Esophagus (tissue), 2 donors: ENCODE data around the gene ABCA9. TPM values are rescaled to one million over a fixed set of nuclear protein-coding genes. Genes with fewer than 3 reads are reported as not detected.
"Not testable (repeated sequence)": the region's sequence is repeated elsewhere in the genome, so short reads cannot be mapped to it uniquely, and the experiment has no call there.

Experiments used
- H3K27ac ChIP-seq, 2 donors: one replicate each; pipeline ENCODE4 v1.5.1; 2013; ENCODE audit warnings: low read depth in 2 of 2, mild to moderate bottlenecking in 2 of 2, inconsistent platforms in 1 of 2, low read length in 1 of 2, moderate library complexity in 1 of 2
- H3K27me3 ChIP-seq, 2 donors: one replicate each; pipeline ENCODE4 v1.6.1; 2013; ENCODE audit warnings: low read length in 2 of 2, control low read depth in 1 of 2, mild to moderate bottlenecking in 1 of 2; ENCODE audit not compliant: insufficient read depth in 2 of 2, control insufficient read depth in 1 of 2
- H3K36me3 ChIP-seq, 2 donors: one replicate each; pipeline ENCODE4 v1.6.1; 2013; ENCODE audit warnings: low read length in 1 of 2; ENCODE audit not compliant: control insufficient read depth in 2 of 2, insufficient read depth in 2 of 2
- H3K4me1 ChIP-seq, 2 donors: one replicate each; pipeline ENCODE4 v1.6.1; 2013; ENCODE audit warnings: low read length in 1 of 2; ENCODE audit not compliant: control insufficient read depth in 2 of 2, insufficient read depth in 2 of 2
- H3K4me3 ChIP-seq, 2 donors: one replicate each; pipeline ENCODE4 v1.5.1; 2013; ENCODE audit warnings: low read length in 2 of 2, mild to moderate bottlenecking in 2 of 2, low read depth in 1 of 2, moderate library complexity in 1 of 2
- H3K9me3 ChIP-seq, 2 donors: one replicate each; pipeline ENCODE4 v1.6.1; 2013; ENCODE audit warnings: mild to moderate bottlenecking in 2 of 2, low read depth in 1 of 2, low read length in 1 of 2, moderate library complexity in 1 of 2; ENCODE audit not compliant: control insufficient read depth in 2 of 2, insufficient read depth in 1 of 2
- WGBS, 2 donors: extraction: QIAGEN DNeasy Blood & Tissue Kit; methylation state at CpG; one replicate each; pipeline ENCODE4 v1.1.7; 2013; 5-methylcytosine and 5-hydroxymethylcytosine counted together
- polyA plus RNA-seq, 2 donors: library from polyadenylated mRNA; stranded (reverse); fragments of 200-250 nt; gene quantifications; one replicate each; pipeline ENCODE4 v1.2.3, GENCODE V29; 2013
- donor health status: healthy with polysubstance abuse.
- donor health status: Bipolar disorder and iron deficiency.

Gene ABCA9
- polyA plus RNA-seq, 2 donors = 0.69 to 2.2 TPM

DNA sequence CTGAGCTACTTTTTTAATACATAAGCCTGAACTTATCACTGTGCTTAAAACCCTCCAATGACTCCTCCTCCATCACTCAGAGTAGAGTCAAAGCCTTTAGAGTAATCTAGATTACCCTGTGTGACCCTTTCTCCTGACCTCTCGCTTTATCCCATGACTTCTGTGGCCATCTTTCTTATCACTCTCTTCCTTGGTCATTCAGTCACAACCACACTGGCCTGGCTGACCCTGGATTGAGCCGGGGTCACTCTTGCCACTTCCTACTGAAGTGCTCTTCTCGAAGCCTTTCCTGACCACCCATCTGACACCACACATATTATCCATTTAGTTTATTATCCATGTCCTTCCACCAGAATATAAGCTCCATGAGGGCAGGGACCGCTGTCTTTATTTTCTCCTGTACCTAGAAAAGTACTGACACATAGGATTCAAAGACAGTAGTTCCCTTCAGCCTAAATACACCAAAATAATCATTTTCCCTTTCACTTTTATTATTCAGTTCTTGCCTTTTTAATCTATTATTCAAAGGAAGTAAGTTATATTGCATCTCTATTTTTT is 28.0 kb upstream of the ABCA9 start:
- 80% methylated on average over 4 of the region's 4 CpGs for WGBS, 2 donors
- Histone ChIP-seq H3K36me3 (no peaks in the 10 kb centered on the region), H3K27ac (no peak overlapping the region), H3K27me3 (no peaks in the 10 kb centered on the region), H3K4me1 (no peaks in the 10 kb centered on the region), H3K4me3 (no peak overlapping the region), H3K9me3 (no peaks in the 10 kb centered on the region)

DNA sequence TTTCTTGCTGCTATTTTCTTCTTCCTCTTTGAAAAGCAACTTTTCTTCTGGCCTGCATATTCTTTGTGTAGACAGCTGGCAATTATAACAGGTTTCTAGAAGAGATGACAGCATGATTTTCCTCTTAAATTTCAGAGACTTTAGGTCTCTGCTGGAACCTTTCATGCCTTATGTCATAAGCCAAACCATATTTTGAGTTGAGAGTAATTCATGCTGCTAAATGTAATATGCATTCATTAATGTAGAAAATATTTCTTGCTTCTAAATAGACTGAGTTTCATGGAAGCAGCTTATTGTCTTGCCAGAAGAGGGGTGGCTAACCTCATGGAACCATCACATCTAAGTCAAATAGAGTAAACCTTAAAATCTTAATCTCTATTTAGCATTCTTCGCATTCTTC is 25.9 kb upstream of the ABCA9 start:
- H3K9me3 ChIP-seq = peaks cover 2 to 3% of the 10 kb centered on the region in 2 donors
- H3K27ac ChIP-seq = no peak overlapping the region
- no peaks in the 10 kb centered on the region for H3K27me3 ChIP-seq
- 89 to 94% methylated on average over 1 of the region's 1 CpG for WGBS, 2 donors
- H3K4me3 ChIP-seq = no peak overlapping the region
- peaks cover 0 to 3% of the 10 kb centered on the region in 2 donors for H3K36me3 ChIP-seq
- H3K4me1 ChIP-seq = no peaks in the 10 kb centered on the region

- no peak overlapping the region for H3K4me3 ChIP-seq
- 66 to 71% methylated on average over 13 of the region's 13 CpGs for WGBS, 2 donors
- no peaks in the 10 kb centered on the region for H3K27me3 ChIP-seq
- peaks cover 0 to 3% of the 10 kb centered on the region in 2 donors for H3K36me3 ChIP-seq
- peaks cover 2 to 3% of the 10 kb centered on the region in 2 donors for H3K9me3 ChIP-seq
- no peaks in the 10 kb centered on the region for H3K4me1 ChIP-seq
- no peak overlapping the region for H3K27ac ChIP-seq
These were observed 24.2 kb upstream of the ABCA9 start for GRCh38 chr17:69084911-69085310.

DNA sequence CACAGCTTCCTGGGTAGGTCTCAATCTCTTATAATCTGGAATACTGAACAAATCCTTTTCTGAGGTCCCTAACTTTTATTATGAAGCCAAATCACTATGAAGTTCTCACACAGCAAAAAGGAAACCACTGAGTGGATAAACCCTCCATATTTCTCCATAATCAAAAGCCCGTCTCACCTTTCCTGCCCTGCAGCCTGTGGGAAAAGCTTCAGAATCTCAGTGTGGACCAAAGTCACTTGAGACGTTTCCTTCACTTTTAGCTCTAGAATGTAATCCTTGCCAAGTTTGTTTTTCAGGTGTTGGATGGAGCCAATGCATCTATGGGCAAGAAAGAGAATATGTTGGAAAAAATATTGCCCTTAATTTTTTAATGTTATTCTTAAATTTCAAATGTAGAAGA is 22.0 kb upstream of the ABCA9 start:
- Histone ChIP-seq H3K9me3 (peaks cover 2 to 3% of the 10 kb centered on the region in 2 donors), H3K27me3 (no peaks in the 10 kb centered on the region), H3K4me3 (no peak overlapping the region), H3K4me1 (no peaks in the 10 kb centered on the region), H3K27ac (no peak overlapping the region), H3K36me3 (peaks cover 0 to 3% of the 10 kb centered on the region in 2 donors)
- 93 to 95% methylated on average over 2 of the region's 2 CpGs for WGBS, 2 donors

DNA sequence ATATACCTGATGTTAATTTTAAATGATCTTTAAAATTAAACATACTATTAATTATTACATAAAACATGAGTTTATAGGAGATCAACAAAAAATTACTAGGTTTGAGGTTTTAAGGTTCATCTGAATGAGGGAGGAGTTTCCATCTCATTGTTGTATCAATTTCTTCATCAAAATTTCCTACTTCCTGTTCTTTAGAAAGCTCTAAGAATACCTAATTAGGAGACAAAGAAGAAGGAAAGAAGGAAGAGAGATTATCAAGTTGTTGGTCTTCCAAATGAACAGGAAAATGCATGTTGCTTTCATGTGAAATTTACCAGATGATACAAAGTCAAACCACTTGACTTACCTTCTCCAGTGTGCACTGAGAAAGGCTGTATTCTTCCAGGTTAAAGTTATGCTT is 18.1 kb upstream of the ABCA9 start:
- peaks cover 0 to 3% of the 10 kb centered on the region in 2 donors for H3K36me3 ChIP-seq
- no peaks in the 10 kb centered on the region for H3K4me1 ChIP-seq
- H3K9me3 ChIP-seq = peaks cover 2 to 3% of the 10 kb centered on the region in 2 donors
- no peaks in the 10 kb centered on the region for H3K27me3 ChIP-seq
- H3K4me3 ChIP-seq = no peak overlapping the region
- no peak overlapping the region for H3K27ac ChIP-seq

DNA sequence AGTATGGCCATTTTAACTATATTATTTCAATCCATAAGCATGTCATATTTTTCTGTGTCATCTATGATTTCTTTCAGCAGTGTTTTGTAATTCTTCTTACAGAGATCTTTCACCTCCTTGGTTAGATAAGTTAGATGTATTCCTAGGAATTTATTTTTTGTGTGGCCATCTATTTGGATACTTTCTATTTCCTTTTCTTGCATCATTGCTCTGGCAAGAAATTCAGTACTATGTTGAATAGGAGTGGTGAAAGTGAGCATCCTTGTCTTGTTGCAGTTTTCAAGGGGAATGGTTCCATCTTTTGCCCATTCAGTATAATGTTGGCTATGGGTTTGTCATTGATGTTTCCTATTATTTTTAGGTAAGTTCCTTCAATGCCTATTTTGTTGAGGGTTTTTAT is 15.1 kb upstream of the ABCA9 start:
- Histone ChIP-seq H3K36me3 (no peaks in the 10 kb centered on the region), H3K9me3 (no peaks in the 10 kb centered on the region), H3K4me1 (no peaks in the 10 kb centered on the region), H3K27me3 (no peaks in the 10 kb centered on the region), H3K27ac (no peak overlapping the region), H3K4me3 (no peak overlapping the region)

- H3K36me3 ChIP-seq, H3K4me3 ChIP-seq, H3K27me3 ChIP-seq, H3K4me1 ChIP-seq, H3K9me3 ChIP-seq, H3K27ac ChIP-seq: not testable (repeated sequence)
These were observed 12.7 kb upstream of the ABCA9 start for GRCh38 chr17:69073392-69073791.

- not testable (repeated sequence) for H3K36me3 ChIP-seq, H3K27ac ChIP-seq, H3K27me3 ChIP-seq, H3K4me1 ChIP-seq, H3K9me3 ChIP-seq, H3K4me3 ChIP-seq
- 62 to 71% methylated on average over 1 of the region's 1 CpG for WGBS, 2 donors
These were observed 12.1 kb upstream of the ABCA9 start for GRCh38 chr17:69072803-69073256.

- not testable (repeated sequence) for H3K36me3 ChIP-seq, H3K27ac ChIP-seq, H3K4me1 ChIP-seq, H3K4me3 ChIP-seq, H3K9me3 ChIP-seq, H3K27me3 ChIP-seq
- WGBS, 2 donors = 78 to 84% methylated on average over 4 of the region's 4 CpGs
These were observed 10.5 kb upstream of the ABCA9 start for GRCh38 chr17:69071233-69071586.

DNA sequence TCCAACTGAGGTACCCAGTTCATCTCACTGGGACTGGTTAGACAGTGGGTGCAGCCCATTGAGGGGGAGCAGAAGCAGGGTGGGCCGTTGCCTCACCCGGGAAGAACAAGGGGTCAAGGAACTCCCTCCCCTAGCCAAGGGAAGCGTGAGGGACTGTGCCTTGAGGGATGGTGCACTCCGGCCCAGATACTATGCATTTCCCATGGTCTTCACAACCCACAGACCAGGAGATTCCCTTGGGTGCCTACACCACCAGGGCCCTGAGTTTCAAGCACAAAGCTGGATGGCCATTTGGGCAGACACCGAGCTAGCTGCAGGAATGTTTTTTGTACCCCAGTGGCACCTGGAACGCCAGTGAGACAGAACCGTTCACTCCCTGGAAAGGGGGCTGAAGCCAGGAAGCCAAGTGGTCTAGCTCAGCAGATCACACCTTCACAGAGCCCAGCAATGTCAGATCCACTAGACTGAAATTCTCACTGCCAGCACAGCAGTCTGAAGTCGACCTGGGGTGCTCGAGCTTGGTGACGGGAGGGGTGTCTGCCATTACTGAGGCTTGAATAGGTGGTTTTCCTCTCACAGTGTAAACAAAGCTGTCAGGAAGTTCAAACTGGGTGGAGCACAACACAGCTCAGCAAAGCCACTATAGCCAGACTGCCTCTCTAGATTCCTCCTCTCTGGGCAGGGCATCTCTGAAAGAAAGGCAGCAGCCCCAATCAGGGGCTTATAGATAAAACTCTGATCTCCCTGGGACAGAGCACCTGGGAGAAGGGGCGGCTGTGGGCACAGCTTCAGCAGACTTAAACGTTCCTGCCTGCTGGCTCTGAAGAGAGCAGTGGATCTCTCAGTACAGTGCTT is 9.9 kb upstream of the ABCA9 start:
- not testable (repeated sequence) for H3K27me3 ChIP-seq, H3K27ac ChIP-seq, H3K4me3 ChIP-seq, H3K9me3 ChIP-seq, H3K36me3 ChIP-seq, H3K4me1 ChIP-seq
- 67 to 68% methylated on average over 12 of the region's 12 CpGs for WGBS, 2 donors
